Glomerular endothelial cell (primary cell): ENCODE data around the gene MYBL2. TPM values are rescaled to one million over a fixed set of nuclear protein-coding genes. Genes with fewer than 3 reads are reported as not detected.

ENCODE experiments used
- DNase-seq: peaks from one replicate; pipeline ENCODE4 v3.0.0-alpha.2; 2011; ENCODE audit warnings: low read depth, low spot score; ENCODE audit errors: extremely low read depth
- total RNA-seq: library from RNA; depleted of rRNA; stranded (reverse); fragments of >200 nt; gene quantifications from 2 replicates; pipeline ENCODE4 v1.2.3, GENCODE V29; 2015

MYBL2 gene
- total RNA-seq, 1 donor from 2014 or later, result 21.4 TPM

DNA sequence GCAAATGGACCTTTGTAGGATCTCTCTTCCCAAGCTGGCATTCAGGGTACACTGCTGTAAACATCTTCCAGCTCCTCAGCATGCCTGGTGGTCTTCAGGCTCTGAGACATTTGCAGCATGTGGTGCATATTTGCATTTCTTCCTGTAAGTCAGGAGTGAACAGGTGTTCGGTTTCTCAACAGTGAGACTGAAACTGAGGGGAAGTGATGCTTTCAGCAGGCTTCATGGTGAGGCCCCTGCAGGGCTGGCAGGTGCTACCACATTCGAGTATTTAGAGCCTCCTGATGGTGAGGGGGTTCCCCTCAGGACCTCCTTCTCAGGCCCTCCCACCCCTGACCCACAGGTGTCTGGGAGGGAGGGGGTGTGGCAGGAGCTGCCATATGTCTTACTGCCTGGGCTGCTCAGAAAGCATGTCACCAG lies 15.1 kb downstream of the MYBL2 start:
- DNase-seq, result no peak

DNA sequence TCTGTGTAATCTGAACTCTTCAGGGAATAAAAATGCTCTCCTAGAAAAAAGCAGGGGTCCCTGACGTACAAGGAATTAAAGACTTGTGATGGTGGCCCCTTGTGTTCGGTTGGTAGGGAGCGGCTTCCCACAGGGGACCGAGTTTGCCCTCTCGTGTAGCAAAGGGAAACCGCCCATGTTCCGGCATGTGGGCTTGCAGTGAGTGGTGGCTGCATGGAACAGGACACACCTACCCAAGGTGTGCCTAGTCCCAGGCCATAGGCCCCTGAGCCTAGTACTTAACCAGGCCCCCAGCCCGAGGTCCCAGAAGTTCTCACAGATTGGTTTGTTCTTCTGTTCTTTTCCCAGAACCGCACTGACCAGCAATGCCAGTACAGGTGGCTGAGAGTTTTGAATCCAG lies 15.5 kb downstream of the MYBL2 start:
- no peak for DNase-seq

DNA sequence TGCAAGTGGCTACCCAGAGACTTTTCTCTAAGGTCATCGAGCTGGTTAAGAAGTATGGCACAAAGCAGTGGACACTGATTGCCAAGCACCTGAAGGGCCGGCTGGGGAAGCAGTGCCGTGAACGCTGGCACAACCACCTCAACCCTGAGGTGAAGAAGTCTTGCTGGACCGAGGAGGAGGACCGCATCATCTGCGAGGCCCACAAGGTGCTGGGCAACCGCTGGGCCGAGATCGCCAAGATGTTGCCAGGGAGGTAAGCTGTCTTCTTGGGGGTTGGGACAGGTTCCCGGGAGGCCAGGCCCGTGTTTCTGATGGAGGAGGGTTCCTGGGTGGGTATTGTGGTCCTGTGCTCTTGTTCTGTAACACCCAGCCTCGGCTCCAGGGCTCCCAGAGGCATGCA lies 19.9 kb downstream of the MYBL2 start:
- DNase-seq, result no peak

DNA sequence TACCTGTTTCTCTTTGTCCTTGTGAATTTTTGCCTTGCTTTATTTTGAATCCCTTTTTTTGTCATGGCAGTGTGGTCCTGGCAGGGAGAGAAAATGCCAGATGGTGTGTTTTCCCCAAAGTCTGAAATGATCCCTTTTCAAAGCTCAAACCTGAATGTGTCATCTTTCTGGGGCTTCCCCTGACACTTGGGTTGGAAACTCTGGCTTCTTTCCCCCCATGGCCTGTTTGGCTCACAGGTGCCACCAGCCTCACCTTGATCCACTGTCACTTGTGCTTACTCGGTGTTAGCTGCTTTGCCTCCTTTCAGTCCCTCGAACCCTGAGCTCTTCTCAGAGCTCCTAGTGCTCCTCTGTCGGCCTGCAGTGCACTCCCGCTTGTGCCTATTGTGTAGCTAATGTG lies 22.3 kb downstream of the MYBL2 start:
- DNase-seq, result no peak

DNA sequence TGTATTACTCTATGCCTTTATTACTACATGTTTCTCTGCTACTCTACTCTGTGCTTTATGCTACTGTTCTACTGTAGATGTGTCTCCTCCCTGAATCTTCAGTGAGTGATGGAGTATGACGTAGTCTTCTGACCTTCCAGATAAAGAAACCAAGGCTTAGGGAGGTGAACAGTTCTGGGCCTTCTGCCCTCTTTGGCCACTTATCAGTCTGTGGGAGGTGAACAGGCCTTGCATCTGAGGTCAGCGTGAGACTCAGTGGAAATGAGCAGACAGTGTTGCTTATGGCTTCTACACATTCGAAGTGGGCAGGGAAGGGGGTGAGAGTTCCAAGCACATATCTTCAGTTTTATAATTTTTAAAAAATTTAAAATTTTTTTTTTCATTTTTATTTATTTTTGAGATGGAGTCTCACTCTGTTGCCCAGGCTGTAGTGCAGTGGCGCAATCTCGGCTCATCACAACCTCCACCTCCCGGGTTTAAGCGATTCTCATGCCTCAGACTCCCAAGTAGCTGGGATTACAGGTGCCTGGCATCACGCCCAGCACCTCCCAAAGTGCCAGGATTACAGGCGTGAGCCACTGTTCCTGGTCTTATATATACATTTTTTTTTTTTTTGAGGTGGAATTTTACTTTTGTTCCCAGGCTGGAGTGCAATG lies 24.2 kb downstream of the MYBL2 start:
- DNase-seq, result no peak

DNA sequence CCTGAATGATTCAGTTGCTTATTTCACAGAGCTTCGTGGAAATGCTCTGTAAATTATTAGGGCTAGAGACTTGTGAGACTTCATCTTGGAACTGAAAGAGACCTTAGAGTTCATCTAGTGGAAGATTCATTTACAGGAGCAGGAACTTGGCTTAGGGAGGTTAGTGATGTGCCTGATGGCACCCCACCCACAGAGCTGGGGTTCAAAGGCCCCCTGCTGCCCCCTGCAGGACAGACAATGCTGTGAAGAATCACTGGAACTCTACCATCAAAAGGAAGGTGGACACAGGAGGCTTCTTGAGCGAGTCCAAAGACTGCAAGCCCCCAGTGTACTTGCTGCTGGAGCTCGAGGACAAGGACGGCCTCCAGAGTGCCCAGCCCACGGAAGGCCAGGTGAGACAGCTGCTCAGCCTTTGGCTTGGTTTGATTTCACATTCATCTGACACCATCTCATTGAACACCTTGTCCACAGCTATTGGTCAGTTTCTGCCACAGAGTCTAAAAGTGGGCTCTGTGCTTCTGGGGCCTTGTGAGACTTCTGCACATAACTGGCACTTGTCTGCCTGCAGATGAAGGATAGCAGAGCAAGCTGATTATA lies 25.1 kb downstream of the MYBL2 start:
- DNase-seq, result no peak

DNA sequence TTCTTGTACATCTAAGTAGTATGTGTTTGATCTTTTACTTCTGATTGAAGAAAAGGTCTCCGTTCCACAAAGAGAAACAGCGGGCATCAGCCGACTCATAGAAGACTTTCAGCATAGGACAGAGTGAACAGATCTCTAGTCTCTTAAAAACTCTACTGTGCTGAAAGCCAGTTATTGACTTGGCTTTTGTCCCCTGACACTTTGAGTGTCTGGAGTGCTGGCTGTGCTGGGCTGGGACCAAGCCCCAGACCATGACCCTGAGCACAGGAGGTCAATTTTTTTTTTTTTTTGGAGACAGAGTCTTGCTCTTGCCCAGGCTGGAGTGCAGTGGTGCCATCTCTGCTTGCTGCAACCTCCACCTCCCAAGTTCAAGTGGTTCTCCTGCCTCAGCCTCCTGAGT lies 27.8 kb downstream of the MYBL2 start:
- DNase-seq, result no peak

DNA sequence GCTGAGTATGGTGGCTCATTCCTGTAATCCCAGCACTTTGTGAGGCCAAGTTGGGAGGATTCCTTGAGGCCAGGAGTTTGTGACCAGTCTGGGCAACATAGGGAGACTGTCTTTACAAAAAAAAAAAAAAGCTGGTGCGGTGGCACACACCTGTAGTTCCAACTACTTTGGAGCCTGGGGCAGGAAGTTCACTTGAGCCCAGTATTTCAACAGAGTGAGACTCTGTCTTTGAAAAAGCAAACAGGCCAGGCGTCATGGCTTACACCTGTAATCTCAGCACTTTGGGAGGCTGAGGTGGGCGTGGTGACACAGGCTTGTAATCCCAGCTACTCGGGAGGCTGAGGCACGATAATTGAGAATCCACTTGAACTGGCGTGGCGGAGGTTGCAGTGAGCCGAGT lies 28.7 kb downstream of the MYBL2 start:
- DNase-seq, result no peak

DNA sequence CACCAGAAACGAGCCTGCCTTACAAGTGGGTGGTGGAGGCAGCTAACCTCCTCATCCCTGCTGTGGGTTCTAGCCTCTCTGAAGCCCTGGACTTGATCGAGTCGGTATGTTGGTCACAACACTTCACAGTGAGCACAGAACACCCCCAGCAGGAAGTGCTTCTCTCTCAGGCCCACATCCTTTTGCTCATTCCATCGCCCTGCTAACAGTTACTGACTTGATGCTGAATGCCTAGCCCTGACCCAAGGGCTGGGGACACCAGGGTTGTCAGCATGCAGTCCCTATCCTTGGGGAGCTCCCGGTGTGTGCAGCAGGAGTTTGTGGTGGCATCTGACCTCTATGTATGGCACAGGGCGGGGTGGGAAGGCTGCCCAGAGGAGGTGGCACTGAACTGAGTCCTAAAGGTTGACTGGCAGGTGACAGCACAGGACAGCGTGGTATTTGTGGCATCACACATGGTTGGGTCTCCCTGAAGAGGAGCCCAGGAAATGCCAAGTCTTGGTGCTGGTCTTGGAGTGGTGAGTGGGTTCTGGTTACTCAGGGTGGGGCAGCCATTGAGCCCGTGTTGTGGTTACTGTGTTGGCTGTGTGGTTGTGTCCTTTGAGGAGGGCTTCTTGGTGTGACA lies 33.1 kb downstream of the MYBL2 start:
- DNase-seq, result no peak

DNA sequence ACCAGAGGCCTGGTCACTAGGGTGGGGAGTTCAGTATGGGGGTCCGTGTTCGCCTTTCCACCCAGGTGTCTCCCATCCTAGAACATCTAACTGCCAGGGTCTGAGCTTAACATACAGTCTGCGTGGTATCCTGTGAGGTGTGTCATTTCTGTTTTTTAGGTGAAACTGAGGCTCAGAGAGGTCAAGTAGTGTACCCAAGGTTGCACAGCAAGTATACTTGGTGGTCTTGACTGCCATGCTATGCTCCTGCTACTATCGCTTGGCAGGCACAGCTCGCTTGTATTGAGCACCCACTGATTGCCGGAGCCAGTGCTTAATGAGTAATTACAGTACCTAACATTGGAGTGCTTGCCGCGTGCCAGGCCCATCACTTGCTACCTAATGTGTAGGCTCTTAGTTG lies 33.7 kb downstream of the MYBL2 start:
- DNase-seq, result no peak

DNA sequence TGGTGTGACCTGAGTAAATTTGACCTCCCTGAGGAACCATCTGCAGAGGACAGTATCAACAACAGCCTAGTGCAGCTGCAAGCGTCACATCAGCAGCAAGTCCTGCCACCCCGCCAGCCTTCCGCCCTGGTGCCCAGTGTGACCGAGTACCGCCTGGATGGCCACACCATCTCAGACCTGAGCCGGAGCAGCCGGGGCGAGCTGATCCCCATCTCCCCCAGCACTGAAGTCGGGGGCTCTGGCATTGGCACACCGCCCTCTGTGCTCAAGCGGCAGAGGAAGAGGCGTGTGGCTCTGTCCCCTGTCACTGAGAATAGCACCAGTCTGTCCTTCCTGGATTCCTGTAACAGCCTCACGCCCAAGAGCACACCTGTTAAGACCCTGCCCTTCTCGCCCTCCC lies 35.6 kb downstream of the MYBL2 start:
- DNase-seq, result no peak

DNA sequence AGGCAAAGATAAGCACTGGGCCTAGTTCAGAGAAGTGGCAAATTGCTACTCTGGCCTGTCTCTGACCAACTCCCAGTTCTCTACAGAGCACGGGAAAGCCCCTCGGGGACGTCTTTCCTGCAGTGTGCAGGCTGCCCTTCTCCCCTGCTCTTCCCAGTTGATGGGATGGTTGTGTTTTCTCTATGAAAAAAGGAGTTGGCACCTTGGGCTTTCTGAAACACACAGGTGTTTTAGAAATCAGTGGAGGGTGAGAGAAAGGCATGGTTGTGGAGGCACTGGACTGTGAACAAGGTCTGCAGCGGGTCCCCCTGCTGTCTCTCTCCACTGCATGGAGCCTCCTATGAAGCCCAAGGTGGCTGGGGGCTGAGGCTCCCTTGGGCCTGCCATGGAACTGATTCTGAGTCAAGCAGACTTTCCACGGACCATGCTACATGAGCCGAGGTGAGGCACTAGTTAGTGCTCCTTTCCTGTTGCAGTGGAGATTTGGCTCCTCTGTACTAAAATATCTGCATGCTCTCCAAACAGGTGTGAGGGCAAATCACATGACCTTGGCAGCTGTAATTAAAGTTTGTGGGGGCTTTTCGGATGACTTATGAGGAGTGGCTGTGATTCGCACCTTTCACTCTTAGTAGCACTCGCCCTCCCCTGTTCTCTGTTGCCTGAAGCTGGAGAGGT lies 43.6 kb downstream of the MYBL2 start:
- DNase-seq, result no peak

DNA sequence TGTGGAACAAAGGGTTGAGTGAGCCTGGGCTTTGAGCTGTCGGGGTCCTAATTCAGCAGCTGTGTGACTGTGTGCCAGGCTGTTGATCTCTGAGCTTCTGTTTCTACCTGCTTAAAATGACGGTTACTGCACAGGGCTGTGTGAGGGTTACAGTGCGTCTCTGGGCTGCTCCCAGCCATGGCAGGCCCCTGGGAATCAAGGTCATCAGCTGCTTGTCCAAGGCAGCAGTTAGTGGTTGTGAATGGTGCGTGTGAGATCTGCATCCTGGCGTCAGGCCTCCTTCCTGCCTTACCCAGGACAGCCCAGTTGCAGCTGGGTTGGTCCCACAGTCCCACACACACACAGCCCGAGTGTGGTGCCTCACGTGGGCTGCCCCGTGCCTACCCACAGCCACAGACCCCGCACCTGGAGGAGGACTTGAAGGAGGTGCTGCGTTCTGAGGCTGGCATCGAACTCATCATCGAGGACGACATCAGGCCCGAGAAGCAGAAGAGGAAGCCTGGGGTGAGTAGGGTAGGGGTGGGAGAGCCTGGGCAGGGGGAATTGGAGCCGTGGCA lies 44.3 kb downstream of the MYBL2 start:
- no peak for DNase-seq

DNA sequence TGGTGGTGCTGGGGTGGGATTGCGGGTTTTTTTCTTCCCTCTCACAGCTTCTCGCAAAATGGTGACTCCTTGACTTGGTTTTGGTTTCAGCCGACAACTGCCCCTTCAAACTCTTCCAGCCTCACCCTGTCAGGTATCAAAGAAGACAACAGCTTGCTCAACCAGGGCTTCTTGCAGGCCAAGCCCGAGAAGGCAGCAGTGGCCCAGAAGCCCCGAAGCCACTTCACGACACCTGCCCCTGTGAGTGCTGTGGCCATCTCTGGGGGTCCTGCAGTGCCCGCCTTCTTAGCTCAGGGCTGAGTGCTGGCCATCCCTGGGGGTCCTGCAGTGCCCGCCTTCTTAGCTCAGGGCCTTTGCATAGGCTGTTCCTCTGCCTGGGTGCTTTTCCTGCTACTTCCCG lies 48.1 kb downstream of the MYBL2 start:
- DNase-seq, result no peak

DNA sequence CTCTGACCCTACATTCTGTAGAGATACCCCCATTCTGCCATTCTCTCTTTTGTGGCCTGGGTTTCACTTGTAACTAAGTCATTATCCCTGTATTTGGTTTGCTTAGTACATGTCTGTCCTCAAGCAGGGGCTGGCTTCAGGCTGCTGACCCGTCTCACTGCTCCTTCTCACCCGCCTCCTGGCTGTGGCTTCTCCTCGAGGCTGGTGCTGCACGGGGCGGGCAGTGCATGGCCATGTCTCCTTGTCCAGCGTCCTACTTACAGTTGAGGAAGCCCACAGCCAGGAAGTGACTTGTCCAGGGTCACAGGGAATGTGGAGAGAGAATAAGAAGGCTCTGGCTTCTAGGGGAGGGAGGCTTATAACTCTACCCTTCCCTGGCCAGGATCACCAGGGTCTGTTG lies 48.6 kb downstream of the MYBL2 start:
- no peak for DNase-seq

DNA sequence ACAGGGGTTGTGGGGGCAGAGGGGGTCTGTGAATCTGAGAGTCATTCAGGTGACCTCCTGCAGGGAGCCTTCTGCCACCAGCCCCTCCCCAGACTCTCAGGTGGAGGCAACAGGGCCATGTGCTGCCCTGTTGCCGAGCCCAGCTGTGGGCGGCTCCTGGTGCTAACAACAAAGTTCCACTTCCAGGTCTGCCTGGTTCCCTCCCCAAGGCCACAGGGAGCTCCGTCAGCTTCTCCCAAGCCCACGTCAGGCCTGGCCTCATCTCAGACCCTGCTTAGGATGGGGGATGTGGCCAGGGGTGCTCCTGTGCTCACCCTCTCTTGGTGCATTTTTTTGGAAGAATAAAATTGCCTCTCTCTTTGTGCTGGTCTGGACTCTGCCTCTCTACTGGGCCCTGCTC lies 49.2 kb downstream of the MYBL2 start:
- DNase-seq, result no peak

DNA sequence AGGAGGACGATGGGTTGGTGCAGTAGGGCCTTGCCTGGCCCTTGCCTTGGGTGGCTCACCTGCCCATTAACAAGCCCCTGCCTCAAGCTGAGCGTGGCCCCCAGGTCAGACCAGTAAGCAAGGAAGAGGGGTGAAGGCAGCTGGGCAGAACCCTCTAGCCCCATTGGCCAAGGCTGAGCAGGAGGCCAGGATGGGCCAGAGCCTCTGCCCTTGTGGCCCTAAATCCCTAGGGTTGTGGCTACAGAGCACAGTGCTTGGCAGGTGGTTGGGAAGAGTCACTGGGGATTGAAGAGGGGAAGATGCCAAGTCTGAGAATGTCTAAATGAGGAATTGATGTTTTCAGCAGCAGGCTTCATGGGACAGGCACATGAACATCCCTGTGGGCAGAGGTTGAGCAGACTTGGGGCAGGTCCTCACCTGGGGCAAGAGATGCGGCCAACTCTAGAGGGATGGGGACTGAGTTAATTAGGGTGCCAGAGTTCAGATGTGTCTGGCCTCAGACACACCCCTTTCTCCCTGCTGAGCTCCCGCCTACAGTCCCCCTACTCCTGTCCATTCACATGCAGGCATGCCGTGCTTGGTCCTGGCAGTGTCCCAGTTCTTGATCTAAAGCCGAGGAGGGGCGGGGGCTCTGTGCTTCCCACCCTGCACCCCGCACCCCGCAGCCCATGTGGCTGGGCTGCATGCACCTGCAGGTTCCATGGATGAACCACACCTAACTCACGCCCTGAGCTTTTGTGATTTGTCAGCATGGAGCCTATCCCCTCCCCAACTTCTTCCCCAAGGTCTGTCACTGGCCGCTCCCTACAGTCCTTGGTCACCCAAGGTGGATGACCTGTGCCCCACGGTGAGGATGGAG lies 50.1 kb downstream of the MYBL2 start:
- no peak for DNase-seq

DNA sequence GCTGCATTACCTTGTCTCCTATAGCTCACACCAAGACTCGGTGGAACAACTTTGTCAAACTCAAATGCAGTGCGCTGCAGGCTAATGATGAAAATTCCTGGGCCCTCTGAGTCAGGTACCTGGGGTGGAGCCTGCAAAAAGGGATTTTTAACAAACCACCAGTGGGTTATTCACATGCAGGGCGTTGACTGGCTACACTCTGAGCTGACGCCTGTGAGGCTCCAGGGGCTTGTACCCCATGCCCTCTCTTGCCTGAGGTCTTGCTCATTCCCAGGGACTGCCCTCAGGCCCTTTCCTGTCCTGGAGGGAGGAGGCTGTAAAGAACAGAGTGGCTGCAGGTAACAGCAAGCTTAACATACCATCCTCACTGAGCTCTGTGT lies 50.7 kb downstream of the MYBL2 start:
- no peak for DNase-seq

DNA sequence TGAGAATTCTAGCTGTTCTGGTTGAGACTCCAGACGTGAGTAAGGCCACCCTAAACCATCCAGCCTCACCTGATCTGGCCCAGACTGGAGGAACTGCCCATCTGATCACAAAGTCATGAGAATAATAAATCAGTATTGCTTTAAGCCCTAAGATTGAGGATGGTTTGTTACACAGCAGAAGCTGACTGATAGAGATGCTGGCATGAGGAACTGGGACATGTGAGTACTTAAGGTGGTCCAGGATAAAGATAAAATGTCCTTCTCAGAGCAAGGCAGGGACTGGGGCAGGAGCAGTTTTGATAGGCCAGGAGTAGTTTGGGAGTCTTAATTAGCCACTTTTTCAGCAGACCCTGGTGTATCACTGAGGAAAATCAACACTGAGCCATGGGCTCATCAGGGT lies 53.1 kb downstream of the MYBL2 start:
- DNase-seq, result no peak

DNA sequence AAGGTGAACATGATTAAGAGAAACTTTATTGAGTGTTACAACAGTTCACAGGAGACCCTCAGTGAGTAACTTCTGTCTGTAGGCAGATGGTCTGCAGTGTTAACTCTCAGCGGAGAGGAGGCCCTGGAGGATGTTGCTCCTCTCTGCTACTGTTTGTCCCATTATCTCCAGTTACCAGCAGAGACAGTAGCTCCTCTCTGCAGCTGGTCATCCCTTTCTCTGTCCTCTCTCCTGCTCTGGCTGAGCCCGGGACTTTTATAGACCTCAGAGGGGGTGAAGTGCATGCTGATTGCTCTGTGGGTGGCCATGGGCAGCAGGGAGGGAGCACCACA lies 54.1 kb downstream of the MYBL2 start:
- DNase-seq, result no peak
